Muscle of back (tissue), 13 donors: ENCODE results near the gene UAP1L1. TPM values are rescaled to one million over a fixed set of nuclear protein-coding genes. Genes with fewer than 3 reads are reported as not detected.
A peak's percentile ranks its signal among the peaks of the same experiment; 100 is the strongest.
"Not testable (repeated sequence)": the region's sequence is repeated elsewhere in the genome, so short reads cannot be mapped to it uniquely, and the experiment has no call there.

ENCODE experiments used
- DNase-seq, 3 donors: peaks; one replicate each; pipeline versions ENCODE4 v3.0.0 to v3.0.0-alpha.2; 2013
- long read RNA-seq, 9 donors: transcript quantifications; one replicate each; lab custom pipeline, GENCODE V29; 2026
- polyA plus RNA-seq, 10 donors: library from polyadenylated mRNA; unstranded; fragments of 120-200 nt; gene quantifications; one replicate each; pipeline ENCODE4 v1.2.1, GENCODE V29; 2013; ENCODE audit not compliant: insufficient read length in 10 of 10

UAP1L1 gene
- polyA plus RNA-seq: 1 to 10 TPM; 1.5 to 3.0 (median 2.0) TPM
- long read RNA-seq, donor 1, partial matches to known transcripts: 0 of 1 reads
- long read RNA-seq, donor 1, other reads (novel, unspliced or antisense): 0 of 1 reads
- long read RNA-seq, donor 2: 0 reads
- long read RNA-seq, donor 3: 0 reads
- long read RNA-seq, donor 4: 0 reads
- long read RNA-seq, donor 5: 0 reads
- long read RNA-seq, donor 6: 0 reads
- long read RNA-seq, donor 7: 0 reads
- long read RNA-seq, donor 8: 0 reads
- long read RNA-seq, donor 9: 0 reads

- DNase-seq: peak in 1 of 3 donors; percentile 65
Observed at GRCh38 chr9:137077010-137077747, at the start of gene UAP1L1. Gene UAP1L1, plus strand, starts transcription at chr9:137077517. Its CDS starts 16 bp downstream, at chr9:137077533.

GRCh38 chr9:137028263-137029057 lies 48.9 kb upstream of the UAP1L1 start:
- DNase-seq: peak; percentile 52 to 69 (median 68)

- peak in 2 of 3 donors; percentile 56 to 81 for DNase-seq
Observed at GRCh38 chr9:137029058-137029936, 48.0 kb upstream of the UAP1L1 start.

GRCh38 chr9:137030006-137030405 lies 47.3 kb upstream of the UAP1L1 start:
- DNase-seq: no peak

- DNase-seq: no peak
Observed at GRCh38 chr9:137030538-137031527, 46.5 kb upstream of the UAP1L1 start.

GRCh38 chr9:137031904-137032640 lies 45.2 kb upstream of the UAP1L1 start, which contains the start of gene FUT7:
Gene FUT7, minus strand, starts transcription at chr9:137032088. Its CDS starts 97 bp downstream, at chr9:137031991.
- no peak for DNase-seq

GRCh38 chr9:137032858-137033257 lies 44.5 kb upstream of the UAP1L1 start:
- no peak for DNase-seq

GRCh38 chr9:137033481-137033880 lies 43.8 kb upstream of the UAP1L1 start:
- not testable (repeated sequence) for DNase-seq

- no peak for DNase-seq
Observed at GRCh38 chr9:137034039-137034708, 43.1 kb upstream of the UAP1L1 start.

- DNase-seq: peak; percentile 69 to 93 (median 88)
Observed at GRCh38 chr9:137034709-137035506, 42.4 kb upstream of the UAP1L1 start.

GRCh38 chr9:137035507-137035834 lies 41.8 kb upstream of the UAP1L1 start:
- no peak for DNase-seq

- no peak for DNase-seq
Observed at GRCh38 chr9:137035937-137036336, 41.4 kb upstream of the UAP1L1 start.

- no peak for DNase-seq
Observed at GRCh38 chr9:137037035-137037434, 40.3 kb upstream of the UAP1L1 start.

GRCh38 chr9:137037483-137037882 lies 39.8 kb upstream of the UAP1L1 start:
- DNase-seq: no peak

- no peak for DNase-seq
Observed at GRCh38 chr9:137038916-137039315, 38.4 kb upstream of the UAP1L1 start.

GRCh38 chr9:137039611-137040366 lies 37.5 kb upstream of the UAP1L1 start:
- no peak for DNase-seq

- no peak for DNase-seq
Observed at GRCh38 chr9:137040568-137040967, 36.7 kb upstream of the UAP1L1 start.
